ENCODE measurements around the gene SH2D4B.

SH2D4B gene

DNA sequence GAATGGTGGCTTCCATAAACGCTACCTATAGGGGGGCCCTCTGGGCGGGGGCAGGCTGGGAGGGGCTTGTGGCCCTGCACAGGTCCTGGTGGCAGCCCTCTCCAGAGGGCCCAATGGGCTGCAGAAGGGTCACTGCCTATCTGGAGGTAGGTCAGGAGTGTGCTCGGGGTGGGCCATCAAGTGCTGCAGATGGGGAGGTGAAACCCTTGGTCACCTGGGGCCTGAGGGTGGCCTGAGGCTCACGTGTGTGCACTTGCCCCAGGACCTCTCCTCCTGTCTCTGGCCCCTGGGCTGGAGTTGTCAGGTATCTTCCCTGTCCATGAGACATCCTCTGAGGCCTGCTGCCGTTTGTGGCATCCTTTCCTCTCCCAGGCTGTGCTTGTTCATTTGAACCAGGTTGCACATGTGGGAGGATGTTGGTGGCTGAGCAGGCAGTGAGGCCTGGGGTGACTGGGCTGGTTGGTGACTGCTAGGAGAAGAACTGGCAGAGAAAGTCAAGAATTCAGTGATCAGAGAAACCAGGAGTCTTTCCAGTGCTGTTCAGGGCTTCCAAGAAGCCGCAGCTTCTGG is 21.1 kb upstream of the SH2D4B start:
- Histone ChIP-seq H3K4me3 (ENCODE audit: low read depth, low read length) (no peak overlapping the region), H3K9me3 (ENCODE audit: severe bottlenecking) (no peaks in the 10 kb centered on the region), H3K36me3 (peaks cover 66% of the 10 kb centered on the region), H3K27me3 (ENCODE audit: insufficient read depth, low read depth, severe bottlenecking) (no peaks in the 10 kb centered on the region), H3K27ac (no peak overlapping the region)
- DNase-seq = no peak
- TF ChIP-seq CTCF (IDR thresholded peaks at IDR 0.05; ENCODE audit: low read depth, low read length) = no peak

GRCh38 chr10:80517416-80518142 is 20.1 kb upstream of the SH2D4B start:
- no peak overlapping the region for H3K27ac ChIP-seq
- no peaks in the 10 kb centered on the region for H3K9me3 ChIP-seq (ENCODE audit: severe bottlenecking)
- peaks cover 60% of the 10 kb centered on the region for H3K36me3 ChIP-seq
- H3K27me3 ChIP-seq (ENCODE audit: insufficient read depth, low read depth, severe bottlenecking) = no peaks in the 10 kb centered on the region
- DNase-seq = no peak
- TF ChIP-seq CTCF (IDR thresholded peaks at IDR 0.05; ENCODE audit: low read depth, low read length) = no peak
- no peak overlapping the region for H3K4me3 ChIP-seq (ENCODE audit: low read depth, low read length)

DNA sequence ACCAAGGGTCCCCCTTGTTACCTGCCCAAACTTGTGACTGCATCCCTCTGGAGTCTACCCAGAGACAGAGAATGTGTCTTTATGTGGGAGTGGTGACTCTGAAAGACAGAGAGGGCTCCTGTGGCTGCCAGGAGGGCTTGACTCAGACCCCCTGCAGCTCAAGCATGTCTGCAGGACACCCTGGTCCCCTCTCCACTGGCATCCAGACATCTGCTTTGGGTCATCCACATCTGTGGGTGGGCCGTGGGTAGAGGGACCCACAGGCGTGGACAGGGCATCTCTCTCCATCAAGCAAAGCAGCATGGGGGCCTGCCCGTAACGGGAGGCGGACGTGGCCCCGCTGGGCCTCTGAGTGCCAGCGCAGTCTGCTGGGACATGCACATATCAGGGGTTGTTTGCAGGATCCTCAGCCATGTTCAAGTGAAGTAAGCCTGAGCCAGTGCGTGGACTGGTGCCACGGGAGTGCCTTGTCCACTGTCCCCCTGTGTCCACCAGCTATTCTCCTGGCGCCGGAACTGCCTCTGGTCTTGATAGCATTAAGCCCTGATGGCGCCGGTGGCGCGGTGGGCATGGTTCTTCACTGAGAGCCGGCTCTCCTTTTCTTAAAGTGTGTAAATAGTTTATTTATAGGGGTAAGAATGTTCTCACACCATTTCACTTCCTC is 19.4 kb upstream of the SH2D4B start:
- no peak for TF ChIP-seq CTCF (IDR thresholded peaks at IDR 0.05; ENCODE audit: low read depth, low read length)
- Histone ChIP-seq H3K4me3 (ENCODE audit: low read depth, low read length) (no peak overlapping the region), H3K27me3 (ENCODE audit: insufficient read depth, low read depth, severe bottlenecking) (no peaks in the 10 kb centered on the region), H3K36me3 (peaks cover 55% of the 10 kb centered on the region), H3K9me3 (ENCODE audit: severe bottlenecking) (no peaks in the 10 kb centered on the region), H3K27ac (no peak overlapping the region)
- no peak for DNase-seq

- Histone ChIP-seq H3K4me3 (ENCODE audit: low read depth, low read length) (no peak overlapping the region), H3K36me3 (peaks cover 49% of the 10 kb centered on the region), H3K27me3 (ENCODE audit: insufficient read depth, low read depth, severe bottlenecking) (no peaks in the 10 kb centered on the region), H3K9me3 (ENCODE audit: severe bottlenecking) (no peaks in the 10 kb centered on the region), H3K27ac (no peak overlapping the region)
- no peak for TF ChIP-seq CTCF (IDR thresholded peaks at IDR 0.05; ENCODE audit: low read depth, low read length)
- DNase-seq = no peak
These were observed 18.8 kb upstream of the SH2D4B start for GRCh38 chr10:80518807-80519360.

GRCh38 chr10:80519936-80520650 is 17.6 kb upstream of the SH2D4B start:
- Histone ChIP-seq H3K4me3 (ENCODE audit: low read depth, low read length) (no peak overlapping the region), H3K9me3 (ENCODE audit: severe bottlenecking) (no peaks in the 10 kb centered on the region), H3K36me3 (peaks cover 36% of the 10 kb centered on the region), H3K27ac (no peak overlapping the region), H3K27me3 (ENCODE audit: insufficient read depth, low read depth, severe bottlenecking) (no peaks in the 10 kb centered on the region)
- DNase-seq = no peak
- TF ChIP-seq CTCF (IDR thresholded peaks at IDR 0.05; ENCODE audit: low read depth, low read length) = no peak
